Measurements from ENCODE around the gene GALNT13. TPM values are rescaled to one million over a fixed set of nuclear protein-coding genes. Genes with fewer than 3 reads are reported as not detected.

The GALNT13 gene
- total RNA-seq, 1 donor from 2014 or later = not detected

GRCh38 chr2:154013514-154013913 lies 141.8 kb downstream of the GALNT13 start:
- CTCF ChIA-PET = no interaction called here
- TF ChIP-seq, protein P1, sequence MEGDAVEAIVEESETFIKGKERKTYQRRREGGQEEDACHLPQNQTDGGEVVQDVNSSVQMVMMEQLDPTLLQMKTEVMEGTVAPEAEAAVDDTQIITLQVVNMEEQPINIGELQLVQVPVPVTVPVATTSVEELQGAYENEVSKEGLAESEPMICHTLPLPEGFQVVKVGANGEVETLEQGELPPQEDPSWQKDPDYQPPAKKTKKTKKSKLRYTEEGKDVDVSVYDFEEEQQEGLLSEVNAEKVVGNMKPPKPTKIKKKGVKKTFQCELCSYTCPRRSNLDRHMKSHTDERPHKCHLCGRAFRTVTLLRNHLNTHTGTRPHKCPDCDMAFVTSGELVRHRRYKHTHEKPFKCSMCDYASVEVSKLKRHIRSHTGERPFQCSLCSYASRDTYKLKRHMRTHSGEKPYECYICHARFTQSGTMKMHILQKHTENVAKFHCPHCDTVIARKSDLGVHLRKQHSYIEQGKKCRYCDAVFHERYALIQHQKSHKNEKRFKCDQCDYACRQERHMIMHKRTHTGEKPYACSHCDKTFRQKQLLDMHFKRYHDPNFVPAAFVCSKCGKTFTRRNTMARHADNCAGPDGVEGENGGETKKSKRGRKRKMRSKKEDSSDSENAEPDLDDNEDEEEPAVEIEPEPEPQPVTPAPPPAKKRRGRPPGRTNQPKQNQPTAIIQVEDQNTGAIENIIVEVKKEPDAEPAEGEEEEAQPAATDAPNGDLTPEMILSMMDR (IDR thresholded peaks at IDR 0.05) = no peak
- POLR2A ChIA-PET = no interaction called here
- DNase-seq (no peak), ATAC-seq (ENCODE audit: low read depth) (no peak)
- no peaks in the 10 kb centered on the region for H3K4me1 Mint-ChIP-seq
- intact Hi-C loops (cut with micrococcal nuclease) = no loop called here
- H3K9me3 Mint-ChIP-seq = peaks cover 9% of the 10 kb centered on the region
- H3K27ac Mint-ChIP-seq = no peak overlapping the region
- H3K36me3 Mint-ChIP-seq (ENCODE audit: low read depth) = no peaks in the 10 kb centered on the region
- no peak overlapping the region for H3K4me3 Mint-ChIP-seq
- no peaks in the 10 kb centered on the region for H3K27me3 Mint-ChIP-seq

DNA sequence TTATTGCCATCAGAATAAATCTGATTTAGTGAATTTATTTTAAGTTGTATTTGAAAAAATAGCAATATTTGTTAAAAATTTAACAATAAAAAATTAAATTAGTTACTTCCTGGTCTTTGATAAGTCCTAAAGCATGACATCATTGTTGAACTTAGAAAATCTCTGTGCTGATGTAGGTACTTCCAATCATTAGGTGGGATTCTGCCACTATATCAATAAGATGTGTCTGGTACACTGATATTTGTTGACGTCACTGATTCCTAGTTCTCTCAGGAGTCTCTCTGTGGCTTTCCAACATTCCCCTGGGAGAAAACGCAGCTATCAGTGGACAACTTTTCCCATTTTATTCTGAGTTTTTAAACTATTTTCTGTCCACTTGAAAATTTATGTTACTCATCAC lies 143.5 kb downstream of the GALNT13 start:
- H3K36me3 Mint-ChIP-seq (ENCODE audit: low read depth) = no peaks in the 10 kb centered on the region
- no peaks in the 10 kb centered on the region for H3K4me1 Mint-ChIP-seq
- DNase-seq = no peak
- no peak overlapping the region for H3K4me3 Mint-ChIP-seq
- ChIA-PET POLR2A (no interaction called here), CTCF (no interaction called here)
- TF ChIP-seq, protein P1 (IDR thresholded peaks at IDR 0.05) = no peak
- H3K27me3 Mint-ChIP-seq = no peaks in the 10 kb centered on the region
- ATAC-seq (ENCODE audit: low read depth) = no peak
- H3K9me3 Mint-ChIP-seq = peaks cover 9% of the 10 kb centered on the region
- H3K27ac Mint-ChIP-seq = no peak overlapping the region
- intact Hi-C loops (cut with micrococcal nuclease) = no loop called here

DNA sequence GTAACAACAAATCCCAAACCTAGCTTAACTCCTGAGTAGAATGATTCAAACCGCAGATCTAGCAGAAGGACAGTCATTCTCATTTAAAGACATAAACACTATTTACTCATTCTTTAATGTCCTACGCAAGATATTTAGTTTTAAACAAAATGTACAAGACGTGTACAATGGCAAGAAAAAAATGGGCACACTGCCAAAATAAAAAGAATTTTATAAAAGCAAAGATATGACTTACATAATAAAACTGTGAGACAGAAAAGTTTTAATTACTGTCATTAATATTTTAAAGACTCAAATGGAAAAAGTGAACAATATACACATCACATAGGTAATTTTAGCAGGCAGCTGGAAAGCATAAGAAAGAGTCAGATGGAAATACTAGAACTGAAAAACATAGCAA lies 157.8 kb downstream of the GALNT13 start:
- TF ChIP-seq, protein P1 (IDR thresholded peaks at IDR 0.05) = no peak
- H3K27me3 Mint-ChIP-seq = no peaks in the 10 kb centered on the region

DNA sequence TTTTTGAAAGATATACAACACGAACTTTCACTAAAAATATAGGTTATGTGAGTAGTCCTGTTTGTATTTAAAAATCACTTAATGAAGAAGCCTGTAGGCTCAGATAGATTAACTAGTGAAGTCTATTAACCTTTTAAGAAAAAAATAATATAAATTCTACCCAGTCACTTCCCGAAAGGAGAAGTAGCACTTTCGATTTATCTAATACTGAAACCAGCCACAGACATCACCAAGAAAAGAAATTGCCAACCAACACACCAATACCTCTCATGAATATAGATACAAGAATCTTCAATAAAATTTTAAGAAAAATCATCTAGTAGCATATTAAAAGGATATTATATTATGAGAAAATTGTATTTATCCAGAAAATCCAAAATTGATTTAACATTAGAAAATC lies 160.5 kb downstream of the GALNT13 start:
- CTCF ChIA-PET = no interaction called here
- DNase-seq = no peak
- H3K27me3 Mint-ChIP-seq = no peaks in the 10 kb centered on the region
- no peak overlapping the region for H3K4me3 Mint-ChIP-seq
- no peak overlapping the region for H3K27ac Mint-ChIP-seq
- TF ChIP-seq, protein P1 (IDR thresholded peaks at IDR 0.05) = no peak
- H3K36me3 Mint-ChIP-seq (ENCODE audit: low read depth) = no peaks in the 10 kb centered on the region
- H3K9me3 Mint-ChIP-seq = peaks cover 9% of the 10 kb centered on the region
- ATAC-seq (ENCODE audit: low read depth) = no peak
- no peaks in the 10 kb centered on the region for H3K4me1 Mint-ChIP-seq
- intact Hi-C loops (cut with micrococcal nuclease) = no loop called here
- POLR2A ChIA-PET = no interaction called here

More for the DNA sequence above, 157.8 kb downstream of the GALNT13 start:
- Mint-ChIP-seq H3K4me1 (no peaks in the 10 kb centered on the region), H3K9me3 (peaks cover 6% of the 10 kb centered on the region), H3K27ac (no peak overlapping the region), H3K36me3 (ENCODE audit: low read depth) (no peaks in the 10 kb centered on the region), H3K4me3 (no peak overlapping the region)
- ChIA-PET CTCF (no interaction called here), POLR2A (no interaction called here)
- ATAC-seq (ENCODE audit: low read depth) = no peak
- intact Hi-C loops (cut with micrococcal nuclease) = no loop called here
- DNase-seq = no peak

- Mint-ChIP-seq H3K4me3 (no peak overlapping the region), H3K36me3 (ENCODE audit: low read depth) (no peaks in the 10 kb centered on the region), H3K27me3 (no peaks in the 10 kb centered on the region), H3K27ac (no peak overlapping the region), H3K9me3 (peaks cover 6% of the 10 kb centered on the region), H3K4me1 (no peaks in the 10 kb centered on the region)
- TF ChIP-seq, protein P1 (IDR thresholded peaks at IDR 0.05) = no peak
- ChIA-PET POLR2A (no interaction called here), CTCF (no interaction called here)
- ATAC-seq (ENCODE audit: low read depth) = no peak
- intact Hi-C loops (cut with micrococcal nuclease) = no loop called here
- DNase-seq = no peak
Observed at GRCh38 chr2:154046493-154046892, 174.8 kb downstream of the GALNT13 start.

All from activated B cell treated with CpG ODN at 0.5 μM for 24 hours (primary cell).